GM18505 (cell line): ENCODE results near the gene MFSD6L.

Experiments used
- ATAC-seq: cut with Tn5 transposase; IDR thresholded peaks from one replicate; pipeline ENCODE4 v1.9.1; 2021; ENCODE audit not compliant: unreplicated experiment
- POLR2A ChIP-seq: IDR thresholded peaks from 4 replicates; pipeline ENCODE4 v1.6.1; 2011; ENCODE audit warnings: borderline replicate concordance; ENCODE audit not compliant: insufficient read depth, insufficient read length; ENCODE audit errors: extremely low read depth

Gene MFSD6L

DNA sequence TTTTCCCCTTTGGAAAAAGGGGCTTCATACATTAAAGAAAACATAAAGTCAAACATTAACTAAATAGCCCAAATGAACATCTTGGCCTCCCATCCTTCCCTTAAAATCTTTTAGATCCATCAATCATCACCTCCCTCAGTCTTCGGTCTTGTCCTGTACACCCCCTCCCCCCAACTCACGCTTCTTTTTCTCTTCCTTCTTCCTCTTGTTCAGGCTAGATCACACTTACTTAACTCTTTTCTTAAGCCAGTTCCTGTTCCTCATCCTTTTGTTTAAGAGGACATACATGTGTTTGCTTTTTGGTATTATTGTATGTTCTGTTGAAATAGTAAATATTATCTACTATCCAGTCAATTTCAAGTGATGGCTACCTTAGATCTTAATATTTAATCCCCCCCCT is 5.5 kb downstream of the MFSD6L start:
- no peak for ATAC-seq

DNA sequence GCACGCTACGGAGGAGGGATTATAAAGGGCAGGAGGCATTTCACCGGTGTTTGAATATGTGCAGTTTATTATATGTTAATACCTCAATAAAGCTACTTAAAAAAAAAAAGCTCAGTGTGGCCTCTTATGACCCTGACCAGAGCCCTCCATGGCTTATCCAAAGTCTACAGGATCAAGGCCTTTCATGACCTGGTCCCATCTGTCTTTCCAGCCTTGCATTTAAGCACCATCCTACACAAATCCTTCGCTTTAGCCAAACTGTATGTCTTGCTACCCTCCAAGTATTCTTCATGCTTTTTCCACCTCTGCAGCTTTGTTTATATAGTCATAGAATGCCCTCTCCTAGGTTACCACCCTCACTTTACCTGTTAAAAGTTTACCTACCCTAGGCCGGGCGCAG is 6.5 kb downstream of the MFSD6L start:
- no peak for TF ChIP-seq POLR2A
- ATAC-seq, result no peak

More for the DNA sequence above, 5.5 kb downstream of the MFSD6L start:
- no peak for TF ChIP-seq POLR2A

DNA sequence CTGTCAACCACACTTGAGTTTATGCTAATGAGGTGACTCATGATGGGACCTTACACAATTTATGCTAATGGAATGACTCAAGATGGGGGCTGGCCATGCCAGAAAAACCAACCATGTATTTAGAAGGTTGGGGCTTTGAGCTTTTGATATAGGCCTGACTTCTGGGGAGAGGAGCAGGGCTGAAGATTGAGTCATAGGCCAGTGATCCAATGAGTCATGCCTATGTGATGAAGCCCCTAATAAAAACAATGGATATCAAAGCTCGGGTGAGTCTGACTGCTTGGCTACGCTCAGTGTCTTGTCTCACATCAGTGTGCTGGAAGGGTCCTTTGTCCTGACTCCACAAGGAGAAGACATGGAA is 7.3 kb downstream of the MFSD6L start:
- TF ChIP-seq POLR2A, result no peak
- ATAC-seq, result no peak

DNA sequence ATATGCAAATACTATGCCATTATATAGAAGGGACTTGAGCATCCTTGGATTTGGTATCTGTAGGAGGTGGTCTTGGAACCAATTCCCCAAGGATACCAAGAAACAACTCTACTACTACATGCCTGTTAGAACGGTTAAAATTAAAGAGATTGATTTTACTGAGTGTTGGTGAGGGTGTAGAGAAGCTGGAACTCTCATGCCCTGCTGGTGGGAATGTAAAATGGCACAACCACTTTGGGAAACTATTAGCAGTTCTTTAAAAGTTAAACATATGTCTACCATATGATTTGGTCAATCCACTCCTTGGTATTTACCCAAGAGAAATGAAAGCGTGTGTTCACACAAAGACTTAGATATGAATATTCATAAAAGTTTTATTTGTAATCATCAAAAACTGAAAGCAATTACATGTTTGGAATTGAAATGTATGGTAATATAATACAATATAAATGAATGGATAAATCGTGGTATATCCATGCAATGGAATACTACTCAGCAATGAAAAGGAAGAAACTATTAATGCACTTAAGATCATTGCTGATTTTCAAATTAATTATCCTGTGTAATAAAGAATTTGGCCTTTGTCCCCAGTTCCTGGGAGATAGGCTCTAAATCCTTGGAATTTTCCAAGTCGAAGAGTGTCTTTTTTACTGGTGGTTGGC is 7.8 kb downstream of the MFSD6L start:
- ATAC-seq, result no peak
- TF ChIP-seq POLR2A, result no peak

DNA sequence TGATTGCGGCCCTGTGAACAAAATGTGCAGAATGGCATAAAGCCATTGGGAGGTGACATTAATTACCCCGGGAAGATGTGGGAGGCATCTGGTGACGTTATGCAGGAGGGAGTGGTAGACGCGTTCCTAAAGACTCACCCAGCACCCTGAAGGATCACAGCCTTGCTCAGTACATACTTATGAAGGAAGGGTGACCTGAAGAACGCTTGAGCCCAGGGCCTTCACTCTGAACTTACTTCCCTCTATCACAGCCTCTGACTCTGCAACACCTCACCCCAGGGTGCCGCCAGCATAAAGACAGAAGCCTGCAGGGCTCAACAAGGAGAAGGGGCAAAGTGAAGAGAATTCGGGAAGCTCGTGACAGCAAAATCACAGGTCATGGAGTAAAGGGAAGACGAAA is 9.4 kb downstream of the MFSD6L start:
- no peak for ATAC-seq
- no peak for TF ChIP-seq POLR2A

DNA sequence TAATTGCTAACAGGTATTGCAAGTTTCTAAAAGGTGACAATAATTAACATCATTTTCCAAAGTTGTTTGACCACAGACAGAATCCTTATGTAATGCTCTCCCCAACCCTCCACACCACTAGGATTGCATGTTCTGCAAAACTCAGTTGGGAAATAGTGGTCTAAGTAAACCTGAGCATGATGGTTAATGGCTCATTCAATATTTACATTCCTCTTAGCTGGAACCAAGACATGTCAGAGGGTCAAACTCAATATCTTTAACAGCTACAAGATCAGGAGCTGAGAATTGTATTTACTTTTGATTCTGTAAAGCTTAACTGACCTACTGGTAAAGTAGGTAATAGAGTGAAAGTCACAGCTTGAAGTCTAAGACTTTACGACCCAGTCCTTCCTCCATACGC is 10.2 kb downstream of the MFSD6L start:
- TF ChIP-seq POLR2A, result no peak
- no peak for ATAC-seq

DNA sequence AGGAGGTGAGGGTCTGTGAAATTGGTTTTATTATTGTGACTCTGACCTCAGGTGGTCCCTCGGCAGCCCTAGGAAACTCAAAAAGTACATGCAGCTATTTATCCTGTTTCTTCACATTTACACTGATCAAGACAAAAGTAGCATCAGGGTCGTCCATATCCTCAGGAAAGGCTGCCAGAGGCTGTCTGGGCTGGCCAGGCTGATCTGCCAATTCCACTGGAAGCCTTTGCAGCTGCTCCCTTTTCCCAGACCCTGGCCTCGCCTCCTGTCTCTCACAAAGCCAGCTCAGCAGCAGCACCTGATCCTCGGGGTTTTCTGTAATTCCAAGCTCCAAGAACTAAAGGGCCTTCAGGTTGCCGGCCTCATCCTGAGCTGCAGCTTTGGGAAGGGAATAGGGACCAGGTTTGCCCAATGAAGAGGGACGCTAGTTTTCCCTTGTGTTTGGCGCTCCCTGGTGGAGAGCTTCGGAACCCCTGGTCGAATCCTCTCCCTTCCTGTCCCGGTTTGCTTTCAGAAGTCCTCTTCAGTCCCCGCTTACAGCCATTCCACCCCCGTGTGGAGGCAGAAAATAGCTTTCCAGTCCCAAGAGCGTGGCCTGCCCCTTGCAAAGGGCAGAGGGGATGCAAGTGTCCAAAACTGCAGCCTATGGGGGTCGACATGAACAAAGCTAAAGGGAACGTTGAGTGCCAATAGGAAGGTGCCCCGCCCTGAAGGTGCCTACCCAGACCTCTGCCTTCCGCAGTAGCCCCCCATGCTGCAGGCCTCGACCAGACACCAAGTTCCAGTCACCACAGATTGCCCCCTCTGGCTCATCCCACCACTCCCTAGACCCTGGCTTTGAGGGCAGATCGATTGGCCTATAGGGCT is 13.4 kb downstream of the MFSD6L start:
- no peak for TF ChIP-seq POLR2A
- ATAC-seq, result no peak

DNA sequence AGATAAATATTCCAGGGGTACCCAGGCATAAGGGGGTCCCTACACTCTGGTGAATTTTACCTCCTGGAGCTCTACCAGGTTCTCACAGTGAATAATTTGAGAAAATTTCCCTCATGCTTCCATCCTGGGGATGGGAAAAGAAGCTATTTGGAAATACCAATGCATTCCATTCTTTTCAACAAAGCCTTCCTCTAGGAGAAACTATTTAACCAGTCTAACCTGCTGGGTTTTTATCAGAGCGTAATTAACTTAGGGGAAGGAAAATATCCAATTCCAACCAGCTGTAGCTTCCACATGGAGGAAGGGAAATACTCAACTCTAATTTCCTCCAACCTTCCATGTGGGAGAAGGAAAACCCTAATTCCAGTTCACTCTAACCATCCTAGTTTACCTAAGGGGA is 17.0 kb downstream of the MFSD6L start:
- TF ChIP-seq POLR2A, result no peak
- ATAC-seq, result no peak

DNA sequence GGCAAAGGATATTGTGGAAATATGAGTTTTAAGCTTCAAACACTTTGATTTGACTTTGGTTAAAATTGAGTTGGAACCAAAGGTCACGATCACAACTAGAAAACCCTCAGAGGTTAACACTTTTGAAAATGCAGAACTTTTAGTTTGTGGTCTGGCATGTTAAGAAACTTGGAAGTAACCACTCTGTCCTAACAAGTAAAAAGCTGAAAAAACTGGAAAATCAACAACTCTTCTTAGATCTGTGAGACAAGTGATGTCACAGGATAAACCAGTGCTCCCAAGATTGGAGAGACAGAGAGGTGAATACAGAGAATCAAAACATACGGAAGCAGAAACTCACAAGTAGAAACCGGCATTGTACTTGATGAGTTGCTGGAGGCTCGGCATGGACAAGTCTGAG is 17.4 kb downstream of the MFSD6L start:
- no peak for ATAC-seq
- no peak for TF ChIP-seq POLR2A

DNA sequence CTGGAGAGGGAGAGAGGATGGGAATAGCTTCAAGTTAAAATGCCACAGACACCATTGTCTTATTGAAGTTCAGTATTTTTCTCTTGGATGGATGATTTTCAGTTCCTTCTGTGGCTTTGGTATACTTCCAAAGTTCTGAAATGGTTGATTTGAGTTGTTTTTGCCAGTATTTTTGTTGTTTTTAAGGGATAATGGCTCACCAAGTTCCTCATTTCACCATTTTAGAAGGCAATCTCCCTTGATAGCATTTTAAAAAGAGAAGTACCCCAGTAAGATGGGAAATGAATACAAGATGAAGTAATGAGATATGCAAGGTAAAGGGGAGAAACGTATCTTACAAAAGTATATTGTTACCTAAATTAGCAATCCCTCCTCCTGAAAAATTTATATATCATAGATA is 22.3 kb downstream of the MFSD6L start:
- TF ChIP-seq POLR2A, result no peak
- no peak for ATAC-seq

DNA sequence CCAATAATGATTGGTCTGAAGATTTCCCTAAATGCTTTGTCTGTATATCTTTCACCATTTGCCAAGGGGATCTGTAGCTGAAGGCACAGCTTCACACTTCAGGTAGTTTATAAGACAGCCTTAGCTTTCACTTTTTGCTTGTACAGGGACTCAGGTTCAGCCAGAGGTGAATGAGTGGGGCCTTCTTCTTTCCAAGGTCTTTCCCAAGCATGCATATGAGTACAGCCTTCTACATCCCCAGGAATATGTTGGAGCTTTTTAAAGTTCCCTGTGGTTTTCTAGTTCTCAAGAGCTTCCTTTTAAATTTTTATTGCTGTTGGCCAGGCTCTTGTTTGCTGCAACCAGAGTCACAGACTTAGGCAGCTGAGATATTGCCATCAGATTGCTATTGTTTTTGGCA is 22.9 kb downstream of the MFSD6L start:
- ATAC-seq, result no peak
- TF ChIP-seq POLR2A, result no peak

DNA sequence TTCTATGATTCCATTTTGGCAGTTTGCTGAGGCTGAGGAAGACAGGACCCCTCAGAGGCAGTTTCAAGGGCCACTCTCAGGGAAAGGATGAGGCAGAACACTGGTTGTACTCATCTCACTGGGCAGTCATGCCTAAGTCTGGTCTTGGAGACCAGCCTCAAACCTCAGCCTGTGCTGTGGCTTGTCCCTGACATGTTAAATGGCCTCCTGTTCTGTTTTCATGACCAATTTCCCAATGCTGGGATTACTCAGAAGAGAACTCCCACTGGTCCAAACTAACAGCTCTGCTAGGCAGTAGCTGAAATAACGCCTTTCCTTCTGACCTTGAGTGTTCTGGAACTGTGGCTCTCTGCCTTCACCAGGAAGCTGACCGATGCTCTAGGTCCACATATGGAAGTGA is 32.4 kb downstream of the MFSD6L start:
- ATAC-seq, result no peak

DNA sequence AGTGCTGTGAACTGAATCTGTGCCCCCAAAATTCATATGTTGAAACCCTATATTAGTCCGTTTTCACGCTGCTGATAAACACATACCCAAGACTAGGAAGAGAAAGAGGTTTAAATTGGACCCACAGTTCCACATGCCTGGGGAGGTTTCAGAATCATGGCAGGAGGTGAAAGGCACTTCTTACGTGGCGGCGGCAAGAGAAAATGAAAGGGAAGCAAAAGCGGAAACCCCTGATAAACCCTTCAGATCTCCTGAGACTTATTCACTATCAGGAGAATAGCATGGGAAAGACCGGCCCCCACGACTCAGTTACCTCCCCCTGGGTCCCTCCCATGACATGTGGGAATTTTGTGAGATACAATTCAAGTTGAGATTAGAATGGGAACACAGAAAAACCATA is 37.2 kb downstream of the MFSD6L start:
- no peak for ATAC-seq
- TF ChIP-seq POLR2A, result no peak

More for the DNA sequence above, 32.4 kb downstream of the MFSD6L start:
- no peak for TF ChIP-seq POLR2A

DNA sequence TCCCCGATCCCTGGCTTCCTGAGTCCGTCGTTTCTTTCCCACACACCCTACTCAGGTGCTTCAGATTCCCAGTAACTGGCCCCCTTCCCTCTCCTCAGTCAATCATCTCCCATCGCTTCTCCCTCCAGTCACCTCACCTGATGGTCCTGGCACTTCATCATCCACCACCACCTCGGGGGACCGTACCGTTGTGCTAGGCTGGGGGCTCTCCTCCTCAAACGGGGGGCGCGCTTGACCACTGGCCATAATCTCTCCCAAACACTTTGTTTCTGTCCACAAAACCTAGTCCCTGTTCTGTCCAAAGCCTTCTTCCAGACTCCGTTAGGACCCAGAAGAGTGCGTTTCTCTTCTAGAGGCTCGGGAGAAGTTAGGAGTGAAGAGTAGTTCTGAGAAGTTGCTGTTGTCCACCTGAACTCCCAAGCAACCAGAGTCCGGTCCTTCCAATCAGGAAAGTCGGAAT is 41.0 kb downstream of the MFSD6L start, which contains the start of gene SPDYE4:
Gene SPDYE4, minus strand, starts transcription at position 410 of the 460 bp plus-strand sequence. Its CDS starts 164 bp downstream, at position 246.
- TF ChIP-seq POLR2A, result no peak
- no peak for ATAC-seq
